Activated effector memory CD4-positive, alpha-beta T cell treated with anti-CD3 and anti-CD28 coated beads, Interleukin-2, amount 50 U/mL, for 16 hours (primary cell): ENCODE data around the gene OR56A1.

Experiments used
- DNase-seq: peaks from one replicate; pipeline ENCODE4 v3.0.0-alpha.2; 2020

Gene OR56A1

GRCh38 chr11:5986885-5987284 lies 43.7 kb downstream of the OR56A1 start, which contains the start of gene OR52L1:
Gene OR52L1 (minus strand): TSS chr11:5986985. CDS start chr11:5986930, 55 bp downstream.
- DNase-seq, result no peak

GRCh38 chr11:5983443-5983842 lies 47.1 kb downstream of the OR56A1 start:
- no peak for DNase-seq

DNA sequence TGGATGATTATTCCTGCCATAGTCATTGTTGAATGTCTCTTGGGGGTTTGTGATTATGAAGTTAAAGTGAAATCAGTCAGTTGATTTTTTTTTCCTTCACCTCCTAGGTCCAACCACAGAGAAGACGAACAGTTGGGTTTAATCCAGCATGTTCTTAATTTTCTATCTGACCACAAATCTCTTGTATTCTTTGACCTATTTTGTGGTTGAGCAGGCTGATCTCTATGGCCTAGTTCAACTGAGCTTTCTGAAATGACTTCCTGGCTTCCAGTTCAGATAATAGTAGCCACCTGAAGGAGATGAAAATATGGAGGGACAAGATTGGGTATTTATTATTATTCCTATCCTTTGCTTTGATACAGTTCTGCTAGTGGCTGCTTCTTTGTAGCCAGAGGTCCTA lies 57.0 kb downstream of the OR56A1 start:
- DNase-seq, result no peak
